Fibroblast of lung (primary cell): ENCODE measurements around the gene PRKCA.

ENCODE experiments used
- EZH2 ChIP-seq: IDR thresholded peaks from 2 replicates; pipeline ENCODE4 v1.5.1; 2012; ENCODE audit warnings: low read length, control low read depth, mild to moderate bottlenecking; ENCODE audit errors: missing control alignments
- TF ChIP-seq, protein P1 (sequence below), 2 donors: IDR thresholded peaks in 1 of 2; conservative IDR thresholded peaks in 1 of 2; 1 replicate in 1 of 2; 2 replicates in 1 of 2; pipeline ENCODE4 v1.5.1; 2011 to 2012; ENCODE audit warnings: low read length in 2 of 2, control low read depth in 1 of 2, inconsistent platforms in 1 of 2, low read depth in 1 of 2, mild to moderate bottlenecking in 1 of 2

DNA sequence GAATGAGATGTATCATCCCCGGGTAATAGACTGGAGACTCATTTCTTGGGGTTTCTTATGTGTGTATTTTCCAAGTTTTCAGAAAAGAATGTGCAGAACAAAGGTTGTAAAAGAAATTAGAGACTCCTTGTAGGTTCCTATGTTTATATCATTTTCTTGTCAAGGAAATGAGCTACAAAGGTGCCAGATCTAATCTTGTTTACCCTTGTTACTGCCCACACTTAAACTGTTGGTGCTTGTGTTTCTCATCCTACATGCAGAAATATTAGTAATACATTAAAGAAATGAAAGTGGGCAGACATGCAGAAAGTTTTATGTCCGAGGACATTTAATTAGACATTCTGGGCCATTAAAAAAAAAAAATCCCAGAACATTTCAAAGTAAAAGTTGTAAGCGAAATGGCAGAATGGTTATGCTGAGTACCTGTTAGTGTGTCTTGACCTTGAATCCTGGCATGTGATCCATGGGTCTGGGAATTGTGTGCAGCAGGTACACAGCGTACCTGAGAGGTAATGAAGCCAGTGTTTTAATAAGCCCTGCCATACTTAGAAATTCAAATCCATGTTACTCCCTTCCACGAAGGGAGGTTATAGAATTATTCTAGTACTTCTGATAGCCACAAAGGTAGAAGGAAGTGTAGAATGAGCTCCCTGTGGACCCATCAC is 469.9 kb downstream of the PRKCA start:
- TF ChIP-seq EZH2, result no peak
- TF ChIP-seq, protein P1, sequence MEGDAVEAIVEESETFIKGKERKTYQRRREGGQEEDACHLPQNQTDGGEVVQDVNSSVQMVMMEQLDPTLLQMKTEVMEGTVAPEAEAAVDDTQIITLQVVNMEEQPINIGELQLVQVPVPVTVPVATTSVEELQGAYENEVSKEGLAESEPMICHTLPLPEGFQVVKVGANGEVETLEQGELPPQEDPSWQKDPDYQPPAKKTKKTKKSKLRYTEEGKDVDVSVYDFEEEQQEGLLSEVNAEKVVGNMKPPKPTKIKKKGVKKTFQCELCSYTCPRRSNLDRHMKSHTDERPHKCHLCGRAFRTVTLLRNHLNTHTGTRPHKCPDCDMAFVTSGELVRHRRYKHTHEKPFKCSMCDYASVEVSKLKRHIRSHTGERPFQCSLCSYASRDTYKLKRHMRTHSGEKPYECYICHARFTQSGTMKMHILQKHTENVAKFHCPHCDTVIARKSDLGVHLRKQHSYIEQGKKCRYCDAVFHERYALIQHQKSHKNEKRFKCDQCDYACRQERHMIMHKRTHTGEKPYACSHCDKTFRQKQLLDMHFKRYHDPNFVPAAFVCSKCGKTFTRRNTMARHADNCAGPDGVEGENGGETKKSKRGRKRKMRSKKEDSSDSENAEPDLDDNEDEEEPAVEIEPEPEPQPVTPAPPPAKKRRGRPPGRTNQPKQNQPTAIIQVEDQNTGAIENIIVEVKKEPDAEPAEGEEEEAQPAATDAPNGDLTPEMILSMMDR (conservative IDR thresholded peaks at IDR 0.05 in 1 of 2, IDR thresholded peaks at IDR 0.05 in 1 of 2; ENCODE audit: low read depth in 1 of 2, low read length in 2 of 2), result no peak
